Lower leg skin (tissue), 3 donors: Measurements from ENCODE around the gene KCNA5.

Experiments
- CTCF ChIP-seq, 3 donors: fragments of 450-650 bp; IDR thresholded peaks; one replicate each; pipeline ENCODE4 v1.5.1; 2016; ENCODE audit warnings: antibody characterized with exemption in 3 of 3, mild to moderate bottlenecking in 3 of 3, moderate library complexity in 2 of 3
- POLR2A ChIP-seq, 2 donors: fragments of 450-650 bp; IDR thresholded peaks; one replicate each; pipeline ENCODE4 v1.6.1; 2016 to 2017; ENCODE audit warnings: antibody characterized with exemption in 2 of 2, mild to moderate bottlenecking in 1 of 2, moderate library complexity in 1 of 2

DNA sequence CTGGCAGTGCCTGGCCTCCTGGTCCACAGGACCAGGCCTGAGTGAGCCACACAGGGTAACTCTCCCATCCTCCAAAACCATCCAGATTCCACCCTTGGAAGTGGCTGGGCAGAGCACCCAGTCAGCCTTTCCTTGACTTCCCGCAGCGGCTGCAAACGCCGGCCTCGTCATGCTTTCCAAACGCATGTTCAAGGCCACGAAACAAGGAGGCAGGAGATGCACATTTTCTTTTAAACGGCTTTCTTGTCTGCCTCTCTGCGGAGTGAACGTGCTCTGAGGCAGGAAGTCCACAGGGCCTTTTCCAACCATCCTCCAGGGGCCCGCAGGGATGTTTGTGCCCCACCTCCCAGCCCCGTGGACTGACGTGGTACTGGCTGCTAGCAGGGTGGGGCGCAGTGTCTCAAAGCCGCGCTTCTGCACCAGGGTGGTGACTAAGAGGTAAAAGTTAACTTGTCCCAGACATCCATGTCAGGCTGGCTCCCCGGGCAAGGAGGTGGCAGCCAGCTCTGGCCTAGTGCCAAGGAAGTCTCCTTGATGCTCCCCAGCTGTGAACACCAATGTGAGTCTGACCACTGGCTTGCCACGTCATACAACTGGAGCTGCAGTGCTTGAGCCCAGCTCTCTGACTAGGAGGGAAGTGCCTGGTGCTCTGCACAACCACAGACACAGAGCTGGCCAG, 45.0 kb downstream of the KCNA5 start:
- TF ChIP-seq CTCF (IDR thresholded peaks at IDR 0.05): no peak
- no peak for TF ChIP-seq POLR2A (IDR thresholded peaks at IDR 0.05)
